IMR-90 (cell line): ENCODE measurements around the gene ACTMAP. TPM values are rescaled to one million over a fixed set of nuclear protein-coding genes. Genes with fewer than 3 reads are reported as not detected.

Source experiments
- ATAC-seq: fragments of 200-7000 bp; cut with Tn5 transposase; 2 replicates; pipeline ENCODE4 v1.9.1; 2020; ENCODE audit warnings: low read depth, mild to moderate bottlenecking, moderate library complexity
- BruUV-seq: library from RNA; stranded (reverse); fragments of 400-500 nt; replicated peaks from 2 replicates; lab custom pipeline; 2021; lab: Mats Ljungman, UMichigan
- CTCF ChIA-PET: fragments of 300-600 bp; formaldehyde crosslinking; extraction: SDS; loops from one replicate; lab custom pipeline; 2021; ENCODE audit warnings: antibody characterized with exemption; lab: Yijun Ruan, JAX
- POLR2A ChIA-PET: fragments of 300-600 bp; sonication (Branson Sonifier 250); formaldehyde crosslinking; loops from one replicate; lab custom pipeline; 2022; ENCODE audit warnings: antibody characterized with exemption; ENCODE audit not compliant: unreplicated experiment; lab: Charles Lee
- DNase-seq: peaks from one replicate; pipeline ENCODE4 v3.0.0; 2013
- H2AFZ ChIP-seq: replicated peaks from 2 replicates; pipeline ENCODE3; 2013; ENCODE audit warnings: low read length, mild to moderate bottlenecking; ENCODE audit not compliant: poor library complexity
- H2AK5ac ChIP-seq: 2 replicates; pipeline ENCODE4 v1.6.1; 2013; ENCODE audit warnings: low read depth, low read length, inconsistent platforms
- H2AK9ac ChIP-seq: replicated peaks from 2 replicates; pipeline ENCODE3; 2013; ENCODE audit warnings: mild to moderate bottlenecking, low read depth, low read length, moderate library complexity; ENCODE audit not compliant: poor library complexity
- H2BK120ac ChIP-seq: 2 replicates; pipeline ENCODE4 v1.6.1; 2013; ENCODE audit warnings: low read depth, low read length, inconsistent platforms
- H2BK15ac ChIP-seq: 3 replicates; pipeline ENCODE4 v1.6.1; 2013; ENCODE audit warnings: low read depth, low read length, inconsistent platforms
- H2BK20ac ChIP-seq: 2 replicates; pipeline ENCODE4 v1.6.1; 2013; ENCODE audit warnings: low read depth, mild to moderate bottlenecking, inconsistent platforms, low read length, moderate library complexity
- H2BK5ac ChIP-seq: 2 replicates; pipeline ENCODE4 v1.6.1; 2013; ENCODE audit warnings: mild to moderate bottlenecking, low read depth, low read length, inconsistent platforms; ENCODE audit not compliant: poor library complexity, severe bottlenecking
- H3K14ac ChIP-seq: replicated peaks from 2 replicates; pipeline ENCODE4 v1.6.1; 2013; ENCODE audit warnings: low read depth, low read length, inconsistent platforms
- H3K18ac ChIP-seq: 2 replicates; pipeline ENCODE4 v1.6.1; 2013; ENCODE audit warnings: low read depth, low read length, control low read depth
- H3K23ac ChIP-seq: 2 replicates; pipeline ENCODE4 v1.6.1; 2013; ENCODE audit warnings: low read depth, low read length, inconsistent platforms
- H3K27ac ChIP-seq: 2 replicates; pipeline ENCODE4 v1.5.1; 2013; ENCODE audit warnings: mild to moderate bottlenecking, control low read depth, low read length; ENCODE audit not compliant: insufficient read depth
- H3K27me3 ChIP-seq: 2 replicates; pipeline ENCODE4 v1.6.1; 2013; ENCODE audit warnings: low read length; ENCODE audit not compliant: control insufficient read depth, insufficient read depth
- H3K36me3 ChIP-seq: 2 replicates; pipeline ENCODE4 v1.6.1; 2013; ENCODE audit warnings: low read length, mixed read lengths; ENCODE audit not compliant: control insufficient read depth, insufficient read depth
- H3K4ac ChIP-seq: 2 replicates; pipeline ENCODE4 v1.6.1; 2013; ENCODE audit warnings: low read depth, low read length, inconsistent platforms
- H3K4me1 ChIP-seq: 2 replicates; pipeline ENCODE4 v1.6.1; 2013; ENCODE audit warnings: low read length, mixed read lengths; ENCODE audit not compliant: control insufficient read depth, insufficient read depth
- H3K4me2 ChIP-seq: 2 replicates; pipeline ENCODE4 v1.6.1; 2013; ENCODE audit warnings: low read depth, mild to moderate bottlenecking, control low read depth, low read length, moderate library complexity
- H3K4me3 ChIP-seq: 2 replicates; pipeline ENCODE4 v1.5.1; 2013; ENCODE audit warnings: low read depth, mild to moderate bottlenecking, control low read depth, low read length, moderate library complexity; ENCODE audit not compliant: insufficient read depth
- H3K56ac ChIP-seq: 2 replicates; pipeline ENCODE4 v1.6.1; 2013; ENCODE audit warnings: low read length, inconsistent platforms; ENCODE audit not compliant: insufficient read depth; ENCODE audit errors: extremely low read depth
- H3K79me1 ChIP-seq, 2 experiments: 2 replicates each; pipeline ENCODE4 v1.6.1; 2013; ENCODE audit warnings: low read length in 2 of 2, inconsistent platforms in 1 of 2, low read depth in 1 of 2
- H3K9ac ChIP-seq: 2 replicates; pipeline ENCODE4 v1.6.1; 2013; ENCODE audit warnings: low read depth, low read length, control low read depth
- H3K9me1 ChIP-seq: 2 replicates; pipeline ENCODE4 v1.6.1; 2013; ENCODE audit warnings: low read length, inconsistent platforms; ENCODE audit not compliant: insufficient read depth
- H3K9me3 ChIP-seq: 2 replicates; pipeline ENCODE4 v1.6.1; 2013; ENCODE audit warnings: low read length; ENCODE audit not compliant: control insufficient read depth, insufficient read depth
- H4K20me1 ChIP-seq: 2 replicates; pipeline ENCODE4 v1.6.1; 2013; ENCODE audit warnings: low read length, inconsistent platforms; ENCODE audit not compliant: insufficient read depth
- H4K5ac ChIP-seq: 2 replicates; pipeline ENCODE4 v1.6.1; 2013; ENCODE audit warnings: mild to moderate bottlenecking, low read depth, low read length, control low read depth
- H4K8ac ChIP-seq, 2 experiments: 2 replicates each; pipeline ENCODE4 v1.6.1; 2013; ENCODE audit warnings: low read depth in 2 of 2, low read length in 2 of 2, control low read depth in 1 of 2, inconsistent platforms in 1 of 2
- H4K91ac ChIP-seq: 2 replicates; pipeline ENCODE4 v1.6.1; 2013; ENCODE audit warnings: low read depth, low read length, inconsistent platforms; ENCODE audit not compliant: insufficient read depth
- CHD1 ChIP-seq: IDR thresholded peaks from 2 replicates; pipeline ENCODE4 v1.6.1; 2012; ENCODE audit warnings: low read depth, low read length, improper control_type of control experiment
- MXI1 ChIP-seq: IDR thresholded peaks from 2 replicates; pipeline ENCODE4 v1.6.1; 2012; ENCODE audit warnings: low read depth, mild to moderate bottlenecking, low read length, moderate library complexity, borderline replicate concordance
- NFE2L2 ChIP-seq: fragments of 150-350 bp; IDR thresholded peaks from 2 replicates; pipeline ENCODE4 v1.6.1; 2016; ENCODE audit warnings: low read depth, mild to moderate bottlenecking, low read length
- RAD21 ChIP-seq: IDR thresholded peaks from 2 replicates; pipeline ENCODE4 v1.6.1; 2012; ENCODE audit warnings: low read length, improper control_type of control experiment
- RCOR1 ChIP-seq: IDR thresholded peaks from 2 replicates; pipeline ENCODE4 v1.6.1; 2012; ENCODE audit warnings: mild to moderate bottlenecking, low read length, improper control_type of control experiment; ENCODE audit not compliant: insufficient replicate concordance
- RFX5 ChIP-seq: IDR thresholded peaks from 2 replicates; pipeline ENCODE4 v1.8.0; 2012; ENCODE audit warnings: low read depth, mild to moderate bottlenecking, low read length, moderate library complexity
- WGBS, 2 experiments: methylation state at CpG; one replicate each; pipeline versions ENCODE4 v1.1.5 to v1.1.7; 2013; ENCODE audit warnings: missing lambda C conversion rate in 2 of 2; ENCODE audit not compliant: insufficient read length in 1 of 2; ENCODE audit errors: extremely low coverage in 2 of 2; 5-methylcytosine and 5-hydroxymethylcytosine counted together
- dilution Hi-C: fragments of 300-500 bp; cut with HindIII; formaldehyde crosslinking; loops from one replicate; pipeline ENCODE4 v1.14.3; 2018; ENCODE audit warnings: low sequenced_read_pairs; ENCODE audit not compliant: unreplicated experiment
- in situ Hi-C: fragments of 300-500 bp; cut with MboI; formaldehyde crosslinking; loops from 3 replicates; pipeline ENCODE4 v1.14.3; 2019; ENCODE audit warnings: low sequenced_read_pairs, inconsistent platforms, mixed read lengths
- intact Hi-C: fragments of 100-400 bp; cut with micrococcal nuclease; formaldehyde crosslinking; loops from 2 replicates; pipeline ENCODE4 v1.10.0; 2022
- polyA plus RNA-seq, 3 experiments: library from polyadenylated mRNA; depleted of rRNA; stranded (reverse); fragments of >200 nt; gene quantifications; 2 replicates each; pipeline ENCODE4 v1.2.3, GENCODE V29; 2012; ENCODE audit warnings: low replicate concordance in 1 of 3
- total RNA-seq: library from RNA; depleted of rRNA; stranded (reverse); fragments of >200 nt; gene quantifications from 2 replicates; pipeline ENCODE4 v1.2.3, GENCODE V29; 2012

Gene ACTMAP
- total and polyA plus RNA-seq, 2 of the 4 experiments (the other 2 are of a cell fraction), result 0.54 to 5.4 TPM

DNA sequence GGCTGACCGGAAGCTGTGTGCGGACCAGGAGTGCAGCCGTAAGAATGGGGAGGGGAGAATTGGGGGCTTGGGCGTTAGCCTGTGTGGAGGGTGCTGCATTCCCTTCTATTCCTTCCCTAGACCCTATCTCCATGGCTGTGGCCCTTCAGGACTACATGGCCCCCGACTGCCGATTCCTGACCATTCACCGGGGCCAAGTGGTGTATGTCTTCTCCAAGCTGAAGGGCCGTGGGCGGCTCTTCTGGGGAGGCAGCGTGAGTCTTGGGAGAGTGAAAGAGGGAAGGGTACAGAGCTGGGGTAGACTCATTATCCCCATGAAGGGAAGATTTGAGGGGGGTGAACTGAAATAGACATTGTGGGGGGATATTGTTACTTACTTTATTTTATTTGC is 25.4 kb upstream of the ACTMAP start:
- DNase-seq (no peak), ATAC-seq (no peak)
- Histone ChIP-seq H2BK20ac (no peak overlapping the region), H3K56ac (no peak overlapping the region), H4K8ac (no peak overlapping the region), H3K27ac (no peak overlapping the region), H4K20me1 (peaks cover 9% of the 10 kb centered on the region; the same call in 1 of the 2 replicates), H3K36me3 (no peaks in the 10 kb centered on the region), H3K23ac (no peak overlapping the region), H3K9ac (no peak overlapping the region), H4K5ac (no peak overlapping the region), H3K27me3 (no peaks in the 10 kb centered on the region), H2BK5ac (no peak overlapping the region), H3K79me1 (peaks cover 8 to 15% of the 10 kb centered on the region in 2 experiments; a peak in 3 of 4 replicates), H2BK120ac (no peak overlapping the region), H3K9me1 (peaks cover 7% of the 10 kb centered on the region; the same call in 1 of the 2 replicates), H3K4me1 (peaks cover 6% of the 10 kb centered on the region), H3K4ac (no peak overlapping the region), H4K91ac (no peak overlapping the region), H2AK5ac (no peak overlapping the region), H2AK9ac (no peak overlapping the region), H3K4me2 (no peak overlapping the region), H2BK15ac (no peak overlapping the region), H2AFZ (no peak overlapping the region), H3K18ac (no peak overlapping the region), H3K4me3 (no peak overlapping the region), H3K9me3 (peaks cover 2% of the 10 kb centered on the region; the same call in 1 of the 2 replicates), H3K14ac (no peak overlapping the region)
- BruUV-seq, result no TSS peak
- in situ Hi-C loops, result no loop called here
- dilution Hi-C loops, result no loop called here
- no peak for TF ChIP-seq CHD1
- no peak for TF ChIP-seq RFX5
- TF ChIP-seq MXI1, result no peak
- no peak for TF ChIP-seq RAD21
- no peak for TF ChIP-seq NFE2L2
- no peak for TF ChIP-seq RCOR1
- 91% methylated on average over 4 of the region's 10 CpGs; no CpG with 5 or more reads in 1 of the 2 experiments for WGBS, 2 experiments
- ChIA-PET CTCF (no interaction called here), POLR2A (no interaction called here)
- intact Hi-C loops, result no loop called here
